Heart left ventricle (tissue), 13 donors: ENCODE data around the gene SUPT6H.

Experiments used
- POLR2A ChIP-seq, 2 donors: fragments of 450-650 bp; IDR thresholded peaks; one replicate each; pipeline ENCODE4 v1.6.1; 2017; ENCODE audit warnings: antibody characterized with exemption in 2 of 2, mild to moderate bottlenecking in 2 of 2, moderate library complexity in 2 of 2
- TF ChIP-seq, protein P1 (sequence below), 12 donors: fragments of 200-600 bp; sonication (generic) in 4 of 12; IDR thresholded peaks; one replicate each; pipeline versions ENCODE4 v1.5.0 to v1.8.0; 2018 to 2022; ENCODE audit warnings: antibody characterized with exemption in 12 of 12, mild to moderate bottlenecking in 5 of 12
- donor health status: ischemic (EF 13 %, LVEDD 7.1; RV severe dilation, severe dysfunction).
- donor health status: DM: no; HTN: yes; CAD: no.
- donor health status: DM: no; HTN: no; CAD: no.
- donor health status: ischemic (EF 25% LVEDD 6.9; RV normal size, moderate dysfunction).
- donor health status: ischemic (EF 25% LVEDD 5.7; RV mildly dilated, moderate dysfunction).
- donor health status: ischemic (EF 35%, LVEDD 5.7; RV mildly dilated, moderate dysfunction).
- donor health status: nonischemic (EF 11% LVEDD 7.7; RV severe dilation, severe dysfunction).
- donor health status: DM: yes; HTN: yes; CAD: no.
- donor health status: PGD.
- donor health status: ischemic (EF 29% LVEDD 5.4; RV normal size, mild dysfunction).
- donor health status: nonischemic (EF 23%, LVEDD 6.1; RV moderate dilation, normal function).

DNA sequence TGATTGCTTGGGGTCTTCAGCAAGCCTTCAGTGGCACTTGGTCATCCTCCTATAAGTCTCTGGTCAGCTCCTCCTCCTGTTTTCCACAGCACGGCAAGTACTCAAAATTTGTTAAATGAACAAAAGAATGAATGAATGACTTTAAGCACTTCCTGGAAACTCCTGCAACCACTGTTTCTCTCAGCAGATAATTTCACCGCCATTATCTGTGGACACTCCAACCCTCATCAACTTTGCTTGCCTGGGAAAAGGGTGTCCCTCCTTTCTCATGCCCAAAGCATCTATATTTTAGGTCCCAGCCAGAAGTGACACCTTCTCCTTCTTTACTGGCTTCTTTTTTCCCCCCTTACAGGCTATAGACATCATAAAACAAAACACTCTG, 45.3 kb downstream of the SUPT6H start:
- TF ChIP-seq, protein P1, sequence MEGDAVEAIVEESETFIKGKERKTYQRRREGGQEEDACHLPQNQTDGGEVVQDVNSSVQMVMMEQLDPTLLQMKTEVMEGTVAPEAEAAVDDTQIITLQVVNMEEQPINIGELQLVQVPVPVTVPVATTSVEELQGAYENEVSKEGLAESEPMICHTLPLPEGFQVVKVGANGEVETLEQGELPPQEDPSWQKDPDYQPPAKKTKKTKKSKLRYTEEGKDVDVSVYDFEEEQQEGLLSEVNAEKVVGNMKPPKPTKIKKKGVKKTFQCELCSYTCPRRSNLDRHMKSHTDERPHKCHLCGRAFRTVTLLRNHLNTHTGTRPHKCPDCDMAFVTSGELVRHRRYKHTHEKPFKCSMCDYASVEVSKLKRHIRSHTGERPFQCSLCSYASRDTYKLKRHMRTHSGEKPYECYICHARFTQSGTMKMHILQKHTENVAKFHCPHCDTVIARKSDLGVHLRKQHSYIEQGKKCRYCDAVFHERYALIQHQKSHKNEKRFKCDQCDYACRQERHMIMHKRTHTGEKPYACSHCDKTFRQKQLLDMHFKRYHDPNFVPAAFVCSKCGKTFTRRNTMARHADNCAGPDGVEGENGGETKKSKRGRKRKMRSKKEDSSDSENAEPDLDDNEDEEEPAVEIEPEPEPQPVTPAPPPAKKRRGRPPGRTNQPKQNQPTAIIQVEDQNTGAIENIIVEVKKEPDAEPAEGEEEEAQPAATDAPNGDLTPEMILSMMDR (IDR thresholded peaks at IDR 0.05), result no peak
- no peak for TF ChIP-seq POLR2A (IDR thresholded peaks at IDR 0.05)
